Testis (tissue), 3 donors: Measurements from ENCODE around the gene CLTC. TPM values are rescaled to one million over a fixed set of nuclear protein-coding genes. Genes with fewer than 3 reads are reported as not detected.
A peak's percentile ranks its signal among the peaks of the same experiment; 100 is the strongest.

ENCODE experiments used
- DNase-seq: peaks from one replicate; pipeline ENCODE4 v3.0.0-alpha.2; 2019
- H3K27ac ChIP-seq, 2 donors: fragments of 200-600 bp; sonication (generic); one replicate each; pipeline ENCODE4 v1.5.1; 2019
- H3K27me3 ChIP-seq: fragments of 200-600 bp; sonication (generic); one replicate; pipeline ENCODE4 v1.5.1; 2019
- H3K36me3 ChIP-seq: fragments of 200-600 bp; sonication (generic); one replicate; pipeline ENCODE4 v1.5.1; 2017; ENCODE audit warnings: low read depth; ENCODE audit errors: missing control alignments
- H3K4me1 ChIP-seq: fragments of 200-600 bp; sonication (generic); one replicate; pipeline ENCODE4 v1.5.1; 2019
- H3K4me3 ChIP-seq, 2 donors: fragments of 200-600 bp; sonication (generic); one replicate each; pipeline ENCODE4 v1.5.1; 2017 to 2019
- H3K9me3 ChIP-seq: fragments of 200-600 bp; sonication (generic); one replicate; pipeline ENCODE4 v1.5.1; 2017
- CTCF ChIP-seq, 3 experiments: fragments of 450-650 bp in 2 of 3; fragments of 200-600 bp in 1 of 3; sonication (generic) in 1 of 3; IDR thresholded peaks; one replicate each; pipeline ENCODE4 v1.5.1; 2016 to 2019; ENCODE audit warnings: antibody characterized with exemption in 3 of 3, mild to moderate bottlenecking in 2 of 3, moderate library complexity in 1 of 3
- POLR2A ChIP-seq: fragments of 450-650 bp; IDR thresholded peaks from one replicate; pipeline ENCODE4 v1.6.1; 2017; ENCODE audit warnings: antibody characterized with exemption, mild to moderate bottlenecking, moderate library complexity
- WGBS, 2 donors: methylation state at CpG; one replicate each; pipeline ENCODE4 v1.1.5; 2018; 5-methylcytosine and 5-hydroxymethylcytosine counted together
- intact Hi-C: fragments of 100-400 bp; cut with DNase I; formaldehyde crosslinking; loops from one replicate; pipeline ENCODE4 v1.15.1; 2023; ENCODE audit warnings: low total_unique reads
- polyA plus RNA-seq: library from polyadenylated mRNA; stranded (reverse); fragments of 350-450 nt; fragmentation: Illumina TruSeq; extraction: RNeasy Lipid Tissue Mini Kit (QIAGEN cat#74804); gene quantifications from one replicate; pipeline ENCODE4 v1.2.3, GENCODE V29; 2014; ENCODE audit warnings: low read depth, low replicate concordance; ENCODE audit not compliant: insufficient read depth
- total RNA-seq, 2 donors: library from RNA; depleted of rRNA; stranded (reverse); fragments of >200 nt; gene quantifications; one replicate each; pipeline ENCODE4 v1.2.3, GENCODE V29; 2016

The CLTC gene
- total and polyA plus RNA-seq, 3 donors from 2014 or later, result 137 to 253 (median 221) TPM

GRCh38 chr17:59617156-59617732 lies 2.5 kb upstream of the CLTC start:
- no peak overlapping the region for H3K4me3 ChIP-seq
- intact Hi-C loops, result no loop called here
- no peak for DNase-seq
- TF ChIP-seq CTCF (IDR thresholded peaks at IDR 0.05) (no peak), POLR2A (no peak)
- 63 to 80% methylated on average over 1 of the region's 1 CpG for WGBS, 2 donors
- H3K27me3 ChIP-seq, result no peaks in the 10 kb centered on the region
- H3K36me3 ChIP-seq, result no peaks in the 10 kb centered on the region
- H3K4me1 ChIP-seq, result peaks cover 11% of the 10 kb centered on the region
- peak overlapping the region in 1 of 2 donors; percentile 99 for H3K27ac ChIP-seq
- H3K9me3 ChIP-seq, result no peaks in the 10 kb centered on the region

GRCh38 chr17:59619035-59619297 lies 729 bp upstream of the CLTC start:
- Histone ChIP-seq H3K36me3 (no peaks in the 10 kb centered on the region), H3K4me3 (peak overlapping the region; percentile 97 to 99), H3K27ac (peak overlapping the region; percentile 98 to 99), H3K9me3 (no peaks in the 10 kb centered on the region), H3K4me1 (peaks cover 23% of the 10 kb centered on the region), H3K27me3 (no peaks in the 10 kb centered on the region)
- intact Hi-C loops, result no loop called here
- no peak for DNase-seq
- TF ChIP-seq POLR2A (no peak), CTCF (IDR thresholded peaks at IDR 0.05) (no peak)
- WGBS, 2 donors, result 0% methylated on average over 9 to 11 of the region's 11 CpGs

- 1 to 2% methylated on average over 9 to 13 of the region's 13 CpGs for WGBS, 2 donors
- intact Hi-C loops, result no loop called here
- H3K4me1 ChIP-seq, result peaks cover 23% of the 10 kb centered on the region
- no peaks in the 10 kb centered on the region for H3K9me3 ChIP-seq
- H3K27ac ChIP-seq, result peak overlapping the region; percentile 98 to 99
- DNase-seq, result no peak
- no peaks in the 10 kb centered on the region for H3K36me3 ChIP-seq
- TF ChIP-seq CTCF (IDR thresholded peaks at IDR 0.05), result no peak
- TF ChIP-seq POLR2A, result no peak
- H3K27me3 ChIP-seq, result no peaks in the 10 kb centered on the region
- H3K4me3 ChIP-seq, result peak overlapping the region; percentile 97 to 99
Measured at GRCh38 chr17:59620064-59620359, 317 bp downstream of the CLTC start.

- intact Hi-C loops, result no loop called here
- WGBS, 2 donors, result 1% methylated on average over 14 of the region's 14 CpGs
- no peaks in the 10 kb centered on the region for H3K9me3 ChIP-seq
- DNase-seq, result peak; percentile 58
- TF ChIP-seq POLR2A, result no peak
- TF ChIP-seq CTCF (IDR thresholded peaks at IDR 0.05), result no peak
- H3K4me3 ChIP-seq, result peak overlapping the region; percentile 97 to 99
- no peaks in the 10 kb centered on the region for H3K36me3 ChIP-seq
- H3K27me3 ChIP-seq, result no peaks in the 10 kb centered on the region
- H3K4me1 ChIP-seq, result peaks cover 23% of the 10 kb centered on the region
- H3K27ac ChIP-seq, result peak overlapping the region; percentile 98 to 99
Measured at GRCh38 chr17:59620518-59621259, 994 bp downstream of the CLTC start.

GRCh38 chr17:59621771-59622170 lies 2.1 kb downstream of the CLTC start:
- intact Hi-C loops, result no loop called here
- TF ChIP-seq POLR2A, result no peak
- TF ChIP-seq CTCF (IDR thresholded peaks at IDR 0.05), result no peak
- no peaks in the 10 kb centered on the region for H3K9me3 ChIP-seq
- H3K4me1 ChIP-seq, result peaks cover 33% of the 10 kb centered on the region
- no peaks in the 10 kb centered on the region for H3K36me3 ChIP-seq
- H3K27ac ChIP-seq, result peak overlapping the region in 1 of 2 donors; percentile 99
- DNase-seq, result no peak
- H3K4me3 ChIP-seq, result no peak overlapping the region
- WGBS, 2 donors, result 16 to 28% methylated on average over 4 of the region's 4 CpGs
- no peaks in the 10 kb centered on the region for H3K27me3 ChIP-seq
